NCI-H524 treated with DMSO at 0.1 percent for 48 hours (cell line): ENCODE measurements around the gene MAP4K5.
"Not testable (repeated sequence)": the region's sequence is repeated elsewhere in the genome, so short reads cannot be mapped to it uniquely, and the experiment has no call there.

Source experiments
- DNase-seq: peaks from one replicate; lab custom pipeline; 2025; lab: John Stamatoyannopoulos, UW

The MAP4K5 gene

GRCh38 chr14:50531595-50532501 lies 521 bp downstream of the MAP4K5 start:
- peak; percentile 22 for DNase-seq

- no peak for DNase-seq
Measured at GRCh38 chr14:50530794-50531365, 1.5 kb downstream of the MAP4K5 start.

- DNase-seq, result no peak
Measured at GRCh38 chr14:50530358-50530757, 2.0 kb downstream of the MAP4K5 start.

- DNase-seq, result no peak
Measured at GRCh38 chr14:50529288-50530179, 2.8 kb downstream of the MAP4K5 start.

- DNase-seq, result no peak
Measured at GRCh38 chr14:50528000-50528399, 4.4 kb downstream of the MAP4K5 start.

GRCh38 chr14:50524731-50525515 lies 7.4 kb downstream of the MAP4K5 start:
- DNase-seq, result no peak

- no peak for DNase-seq
Measured at GRCh38 chr14:50524060-50524459, 8.3 kb downstream of the MAP4K5 start.

- DNase-seq, result no peak
Measured at GRCh38 chr14:50523271-50524041, 8.9 kb downstream of the MAP4K5 start.

- DNase-seq, result no peak
Measured at GRCh38 chr14:50521912-50522341, 10.4 kb downstream of the MAP4K5 start.

- DNase-seq, result peak; percentile 19
Measured at GRCh38 chr14:50520947-50521815, 11.2 kb downstream of the MAP4K5 start.

GRCh38 chr14:50516091-50516490 lies 16.3 kb downstream of the MAP4K5 start:
- DNase-seq, result no peak

- DNase-seq, result no peak
Measured at GRCh38 chr14:50512463-50512862, 19.9 kb downstream of the MAP4K5 start.

- DNase-seq, result no peak
Measured at GRCh38 chr14:50510157-50510556, 22.2 kb downstream of the MAP4K5 start.

- not testable (repeated sequence) for DNase-seq
Measured at GRCh38 chr14:50507078-50507477, 25.3 kb downstream of the MAP4K5 start.

- DNase-seq, result no peak
Measured at GRCh38 chr14:50501642-50502041, 30.7 kb downstream of the MAP4K5 start.

GRCh38 chr14:50497351-50497750 lies 35.0 kb downstream of the MAP4K5 start:
- DNase-seq, result no peak

GRCh38 chr14:50489851-50490250 lies 42.5 kb downstream of the MAP4K5 start:
- DNase-seq, result no peak

GRCh38 chr14:50488521-50488920 lies 43.8 kb downstream of the MAP4K5 start:
- DNase-seq, result no peak

- DNase-seq, result no peak
Measured at GRCh38 chr14:50479041-50479440, 53.3 kb downstream of the MAP4K5 start.

GRCh38 chr14:50477760-50478159 lies 54.6 kb downstream of the MAP4K5 start:
- DNase-seq, result no peak
